Left lung (tissue), 10 donors: ENCODE data around the gene EML1. TPM values are rescaled to one million over a fixed set of nuclear protein-coding genes. Genes with fewer than 3 reads are reported as not detected.

ENCODE experiments used
- ATAC-seq: fragments of 200-7000 bp; cut with Tn5 transposase; one replicate; pipeline ENCODE4 v1.9.1; 2020; ENCODE audit warnings: moderate library complexity
- DNase-seq, 4 donors: peaks; one replicate each; pipeline ENCODE4 v3.0.0-alpha.2; 2013 to 2020
- H3K27ac ChIP-seq, 2 donors: fragments of 200-600 bp; sonication (generic) in 1 of 2; one replicate each; pipeline versions ENCODE4 v1.5.0 to v1.8.0; 2020 to 2021
- H3K27me3 ChIP-seq, 2 donors: fragments of 200-600 bp; sonication (generic) in 1 of 2; one replicate each; pipeline versions ENCODE4 v1.5.0 to v1.8.0; 2020 to 2021
- H3K36me3 ChIP-seq, 2 donors: fragments of 200-600 bp; sonication (generic) in 1 of 2; one replicate each; pipeline versions ENCODE4 v1.5.0 to v1.8.0; 2020 to 2021
- H3K4me1 ChIP-seq, 2 donors: fragments of 200-600 bp; one replicate each; pipeline ENCODE4 v1.8.0; 2021
- H3K4me3 ChIP-seq, 2 donors: fragments of 200-600 bp; sonication (generic) in 1 of 2; one replicate each; pipeline versions ENCODE4 v1.5.0 to v1.8.0; 2020 to 2021; ENCODE audit warnings: mild to moderate bottlenecking in 1 of 2
- H3K9me3 ChIP-seq, 2 donors: fragments of 200-600 bp; sonication (generic) in 1 of 2; one replicate each; pipeline versions ENCODE4 v1.5.0 to v1.8.0; 2020 to 2021
- intact Hi-C, 2 donors: fragments of 100-400 bp; cut with DNase I; formaldehyde crosslinking; loops; one replicate each; pipeline versions ENCODE4 v1.11.2 to v1.14.2; 2022
- polyA plus RNA-seq, 6 donors: library from polyadenylated mRNA; unstranded; fragments of 120-200 nt; gene quantifications; one replicate each; pipeline ENCODE4 v1.2.1, GENCODE V29; 2013; ENCODE audit not compliant: insufficient read length in 6 of 6
- total RNA-seq, 2 donors: library from RNA; stranded (reverse); fragmentation: NEBNext Ultra II Directional; extraction: Animal tissue kit (Norgen Biotek cat#: 25700); gene quantifications; one replicate each; pipeline ENCODE4 v1.2.1, GENCODE V29; 2021
- TF ChIP-seq, protein P1 (sequence below), 2 donors: fragments of 200-600 bp; sonication (generic) in 1 of 2; IDR thresholded peaks; one replicate each; pipeline versions ENCODE4 v1.5.0 to v1.8.0; 2021; ENCODE audit warnings: antibody characterized with exemption in 2 of 2
- donor health status: DM: no; HTN: yes; CAD: no.
- donor health status: DM: no; HTN: no; CAD: no.

Gene EML1
- total and polyA plus RNA-seq, 8 donors, result 24.6 to 48.6 (median 42.2) TPM

DNA sequence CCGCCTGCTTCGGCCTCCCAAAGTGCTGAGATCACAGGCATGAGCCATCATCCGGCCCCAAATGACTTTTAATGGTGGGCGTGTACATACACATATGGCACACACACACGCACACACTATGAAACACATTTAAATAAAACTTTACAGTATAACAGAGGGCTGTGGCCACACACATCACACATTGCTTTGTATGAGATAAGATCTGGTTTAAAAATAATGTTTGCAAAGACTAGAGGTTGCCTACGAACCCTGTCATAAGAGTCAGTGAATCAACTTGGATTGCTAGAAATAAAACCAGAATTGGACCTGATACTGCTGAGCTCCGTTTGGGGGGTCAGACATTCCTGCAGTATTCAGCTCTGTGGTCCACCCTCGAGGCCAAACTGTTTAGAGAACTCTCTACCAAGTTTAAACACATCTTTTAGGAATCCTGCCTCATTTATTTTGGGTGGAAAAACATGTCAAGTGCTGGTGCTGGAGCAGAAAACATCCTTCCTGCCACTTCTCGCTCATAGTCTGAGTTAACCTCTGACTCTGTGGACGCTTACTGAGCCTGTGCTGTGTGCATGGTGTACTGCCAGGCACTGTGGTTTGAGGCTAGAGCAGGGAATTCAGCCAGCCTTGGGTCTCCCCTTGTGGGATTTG is 47.8 kb upstream of the EML1 start:
- no peaks in the 10 kb centered on the region for H3K9me3 ChIP-seq
- H3K27ac ChIP-seq, result peak overlapping the region; percentile 33 to 39
- no peak for DNase-seq
- peaks cover 0 to 10% of the 10 kb centered on the region in 2 donors for H3K27me3 ChIP-seq
- no peaks in the 10 kb centered on the region for H3K36me3 ChIP-seq
- no peak overlapping the region for H3K4me3 ChIP-seq
- H3K4me1 ChIP-seq, result peaks cover 0 to 22% of the 10 kb centered on the region in 2 donors
- TF ChIP-seq, protein P1, sequence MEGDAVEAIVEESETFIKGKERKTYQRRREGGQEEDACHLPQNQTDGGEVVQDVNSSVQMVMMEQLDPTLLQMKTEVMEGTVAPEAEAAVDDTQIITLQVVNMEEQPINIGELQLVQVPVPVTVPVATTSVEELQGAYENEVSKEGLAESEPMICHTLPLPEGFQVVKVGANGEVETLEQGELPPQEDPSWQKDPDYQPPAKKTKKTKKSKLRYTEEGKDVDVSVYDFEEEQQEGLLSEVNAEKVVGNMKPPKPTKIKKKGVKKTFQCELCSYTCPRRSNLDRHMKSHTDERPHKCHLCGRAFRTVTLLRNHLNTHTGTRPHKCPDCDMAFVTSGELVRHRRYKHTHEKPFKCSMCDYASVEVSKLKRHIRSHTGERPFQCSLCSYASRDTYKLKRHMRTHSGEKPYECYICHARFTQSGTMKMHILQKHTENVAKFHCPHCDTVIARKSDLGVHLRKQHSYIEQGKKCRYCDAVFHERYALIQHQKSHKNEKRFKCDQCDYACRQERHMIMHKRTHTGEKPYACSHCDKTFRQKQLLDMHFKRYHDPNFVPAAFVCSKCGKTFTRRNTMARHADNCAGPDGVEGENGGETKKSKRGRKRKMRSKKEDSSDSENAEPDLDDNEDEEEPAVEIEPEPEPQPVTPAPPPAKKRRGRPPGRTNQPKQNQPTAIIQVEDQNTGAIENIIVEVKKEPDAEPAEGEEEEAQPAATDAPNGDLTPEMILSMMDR (IDR thresholded peaks at IDR 0.05), result no peak
- ATAC-seq, result peak; percentile 46
- intact Hi-C loops, result no loop called here

DNA sequence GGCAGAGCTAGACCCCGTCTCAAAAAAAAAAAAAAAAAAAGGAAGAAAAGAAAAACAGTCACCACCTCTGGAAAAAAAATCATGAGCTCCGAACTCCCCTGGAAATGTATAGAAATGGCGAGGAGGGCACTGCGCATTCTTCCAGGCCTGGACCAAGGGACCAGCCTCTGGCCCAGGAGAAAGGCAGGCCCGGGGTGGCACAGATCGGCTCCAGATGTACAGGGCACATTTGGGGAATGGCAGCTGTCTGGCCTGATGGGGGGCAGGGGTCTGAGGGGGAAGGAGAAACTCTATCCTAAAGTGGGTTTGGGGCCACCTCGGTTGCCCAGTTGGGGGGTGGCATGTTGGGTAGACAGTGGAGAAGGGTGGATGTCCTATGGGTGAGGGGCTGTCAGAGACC is 46.0 kb upstream of the EML1 start:
- H3K4me1 ChIP-seq, result peaks cover under 1 to 23% of the 10 kb centered on the region in 2 donors
- no peak for DNase-seq

GRCh38 chr14:99747582-99748330 is 45.5 kb upstream of the EML1 start:
- DNase-seq (no peak), ATAC-seq (no peak)
- no peaks in the 10 kb centered on the region for H3K9me3 ChIP-seq
- peak overlapping the region in 1 of 2 donors; percentile 33 for H3K27ac ChIP-seq
- H3K4me1 ChIP-seq, result peaks cover 6 to 29% of the 10 kb centered on the region in 2 donors
- H3K4me3 ChIP-seq, result no peak overlapping the region
- H3K36me3 ChIP-seq, result no peaks in the 10 kb centered on the region
- TF ChIP-seq, protein P1 (IDR thresholded peaks at IDR 0.05), result no peak
- intact Hi-C loops, result no loop called here
- peaks cover 0 to 20% of the 10 kb centered on the region in 2 donors for H3K27me3 ChIP-seq

More for the DNA sequence above, 46.0 kb upstream of the EML1 start:
- TF ChIP-seq, protein P1 (IDR thresholded peaks at IDR 0.05), result no peak
- Histone ChIP-seq H3K27ac (peak overlapping the region in 1 of 2 donors; percentile 33), H3K9me3 (no peaks in the 10 kb centered on the region), H3K4me3 (no peak overlapping the region), H3K27me3 (peaks cover 0 to 14% of the 10 kb centered on the region in 2 donors), H3K36me3 (no peaks in the 10 kb centered on the region)
- ATAC-seq, result no peak
- intact Hi-C loops, result no loop called here

- peaks cover 8 to 33% of the 10 kb centered on the region in 2 donors for H3K4me1 ChIP-seq
Observed at GRCh38 chr14:99748529-99748928, 44.7 kb upstream of the EML1 start.

More at GRCh38 chr14:99748529-99748928, 44.7 kb upstream of the EML1 start:
- intact Hi-C loops, result no loop called here
- DNase-seq (no peak), ATAC-seq (no peak)
- TF ChIP-seq, protein P1 (IDR thresholded peaks at IDR 0.05), result no peak
- Histone ChIP-seq H3K27ac (no peak overlapping the region), H3K27me3 (peaks cover 0 to 25% of the 10 kb centered on the region in 2 donors), H3K36me3 (no peaks in the 10 kb centered on the region), H3K4me3 (no peak overlapping the region), H3K9me3 (no peaks in the 10 kb centered on the region)
